ENCODE data around the gene EFEMP1.

DNA sequence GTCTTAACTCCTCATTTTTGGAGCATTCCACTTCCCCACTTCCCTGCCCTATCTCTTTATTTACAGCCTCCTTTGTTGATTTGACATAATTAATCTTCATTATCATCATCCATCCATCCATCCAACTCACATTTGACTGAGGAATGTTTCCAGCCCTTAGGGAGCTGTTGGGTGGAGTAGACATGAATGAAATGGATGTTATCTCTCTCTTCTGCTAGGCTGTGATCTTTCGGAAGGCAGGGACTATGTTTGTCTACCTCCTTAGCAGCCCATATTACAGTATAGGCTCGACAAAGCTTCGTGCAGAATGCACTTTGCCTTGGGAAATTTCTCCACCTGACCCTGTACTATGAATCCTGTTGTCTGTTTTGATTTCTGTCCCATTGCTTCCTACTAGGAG lies 7.7 kb upstream of the EFEMP1 start:
- TF ChIP-seq YY1 (IDR thresholded peaks at IDR 0.05; ENCODE audit: insufficient read depth, insufficient read length): no peak
- no peak for TF ChIP-seq ZNF274 (IDR thresholded peaks at IDR 0.05; ENCODE audit: low read depth, low read length)
